ENCODE measurements around the gene NEK8.

Gene NEK8

GRCh38 chr17:28760601-28761562 is 32.3 kb downstream of the NEK8 start:
- ATAC-seq = no peak
- TF ChIP-seq SNAI2 (CRISPR knock-in tag; IDR thresholded peaks at IDR 0.05) (no peak), CREB5 (CRISPR knock-in tag; IDR thresholded peaks at IDR 0.05; ENCODE audit: low read depth) (no peak), OSR1 (CRISPR knock-in tag; IDR thresholded peaks at IDR 0.05) (no peak), ZNF8 (CRISPR knock-in tag; IDR thresholded peaks at IDR 0.05) (no peak), ZC3H10 (CRISPR knock-in tag; IDR thresholded peaks at IDR 0.05) (no peak), GLIS3 (CRISPR knock-in tag; IDR thresholded peaks at IDR 0.05) (no peak), TCF4 (CRISPR knock-in tag; IDR thresholded peaks at IDR 0.05; ENCODE audit: borderline replicate concordance) (no peak), ZNF70 (CRISPR knock-in tag; IDR thresholded peaks at IDR 0.05) (no peak), ARNTL (CRISPR knock-in tag; IDR thresholded peaks at IDR 0.05; ENCODE audit: borderline replicate concordance, low read depth) (no peak), RARB (CRISPR knock-in tag; IDR thresholded peaks at IDR 0.05) (no peak), CSDC2 (CRISPR knock-in tag; IDR thresholded peaks at IDR 0.05) (no peak)
- TF ChIP-seq, protein P1, sequence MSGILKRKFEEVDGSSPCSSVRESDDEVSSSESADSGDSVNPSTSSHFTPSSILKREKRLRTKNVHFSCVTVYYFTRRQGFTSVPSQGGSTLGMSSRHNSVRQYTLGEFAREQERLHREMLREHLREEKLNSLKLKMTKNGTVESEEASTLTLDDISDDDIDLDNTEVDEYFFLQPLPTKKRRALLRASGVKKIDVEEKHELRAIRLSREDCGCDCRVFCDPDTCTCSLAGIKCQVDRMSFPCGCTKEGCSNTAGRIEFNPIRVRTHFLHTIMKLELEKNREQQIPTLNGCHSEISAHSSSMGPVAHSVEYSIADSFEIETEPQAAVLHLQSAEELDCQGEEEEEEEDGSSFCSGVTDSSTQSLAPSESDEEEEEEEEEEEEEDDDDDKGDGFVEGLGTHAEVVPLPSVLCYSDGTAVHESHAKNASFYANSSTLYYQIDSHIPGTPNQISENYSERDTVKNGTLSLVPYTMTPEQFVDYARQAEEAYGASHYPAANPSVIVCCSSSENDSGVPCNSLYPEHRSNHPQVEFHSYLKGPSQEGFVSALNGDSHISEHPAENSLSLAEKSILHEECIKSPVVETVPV (CRISPR knock-in tag; IDR thresholded peaks at IDR 0.05) = no peak
- TF ChIP-seq, protein P2, sequence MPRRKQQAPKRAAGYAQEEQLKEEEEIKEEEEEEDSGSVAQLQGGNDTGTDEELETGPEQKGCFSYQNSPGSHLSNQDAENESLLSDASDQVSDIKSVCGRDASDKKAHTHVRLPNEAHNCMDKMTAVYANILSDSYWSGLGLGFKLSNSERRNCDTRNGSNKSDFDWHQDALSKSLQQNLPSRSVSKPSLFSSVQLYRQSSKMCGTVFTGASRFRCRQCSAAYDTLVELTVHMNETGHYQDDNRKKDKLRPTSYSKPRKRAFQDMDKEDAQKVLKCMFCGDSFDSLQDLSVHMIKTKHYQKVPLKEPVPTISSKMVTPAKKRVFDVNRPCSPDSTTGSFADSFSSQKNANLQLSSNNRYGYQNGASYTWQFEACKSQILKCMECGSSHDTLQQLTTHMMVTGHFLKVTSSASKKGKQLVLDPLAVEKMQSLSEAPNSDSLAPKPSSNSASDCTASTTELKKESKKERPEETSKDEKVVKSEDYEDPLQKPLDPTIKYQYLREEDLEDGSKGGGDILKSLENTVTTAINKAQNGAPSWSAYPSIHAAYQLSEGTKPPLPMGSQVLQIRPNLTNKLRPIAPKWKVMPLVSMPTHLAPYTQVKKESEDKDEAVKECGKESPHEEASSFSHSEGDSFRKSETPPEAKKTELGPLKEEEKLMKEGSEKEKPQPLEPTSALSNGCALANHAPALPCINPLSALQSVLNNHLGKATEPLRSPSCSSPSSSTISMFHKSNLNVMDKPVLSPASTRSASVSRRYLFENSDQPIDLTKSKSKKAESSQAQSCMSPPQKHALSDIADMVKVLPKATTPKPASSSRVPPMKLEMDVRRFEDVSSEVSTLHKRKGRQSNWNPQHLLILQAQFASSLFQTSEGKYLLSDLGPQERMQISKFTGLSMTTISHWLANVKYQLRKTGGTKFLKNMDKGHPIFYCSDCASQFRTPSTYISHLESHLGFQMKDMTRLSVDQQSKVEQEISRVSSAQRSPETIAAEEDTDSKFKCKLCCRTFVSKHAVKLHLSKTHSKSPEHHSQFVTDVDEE (CRISPR knock-in tag; IDR thresholded peaks at IDR 0.05) = no peak

GRCh38 chr17:28763137-28763799 is 34.7 kb downstream of the NEK8 start:
- TF ChIP-seq TCF4 (CRISPR knock-in tag; IDR thresholded peaks at IDR 0.05; ENCODE audit: borderline replicate concordance) = no peak
- TF ChIP-seq BACH2 (CRISPR knock-in tag; IDR thresholded peaks at IDR 0.05; ENCODE audit: borderline replicate concordance) = no peak
- TF ChIP-seq ZNF8 (CRISPR knock-in tag; IDR thresholded peaks at IDR 0.05) = no peak
- TF ChIP-seq OSR1 (CRISPR knock-in tag; IDR thresholded peaks at IDR 0.05) = no peak
- TF ChIP-seq ZC3H10 (CRISPR knock-in tag; IDR thresholded peaks at IDR 0.05) = no peak
- TF ChIP-seq, protein P3, sequence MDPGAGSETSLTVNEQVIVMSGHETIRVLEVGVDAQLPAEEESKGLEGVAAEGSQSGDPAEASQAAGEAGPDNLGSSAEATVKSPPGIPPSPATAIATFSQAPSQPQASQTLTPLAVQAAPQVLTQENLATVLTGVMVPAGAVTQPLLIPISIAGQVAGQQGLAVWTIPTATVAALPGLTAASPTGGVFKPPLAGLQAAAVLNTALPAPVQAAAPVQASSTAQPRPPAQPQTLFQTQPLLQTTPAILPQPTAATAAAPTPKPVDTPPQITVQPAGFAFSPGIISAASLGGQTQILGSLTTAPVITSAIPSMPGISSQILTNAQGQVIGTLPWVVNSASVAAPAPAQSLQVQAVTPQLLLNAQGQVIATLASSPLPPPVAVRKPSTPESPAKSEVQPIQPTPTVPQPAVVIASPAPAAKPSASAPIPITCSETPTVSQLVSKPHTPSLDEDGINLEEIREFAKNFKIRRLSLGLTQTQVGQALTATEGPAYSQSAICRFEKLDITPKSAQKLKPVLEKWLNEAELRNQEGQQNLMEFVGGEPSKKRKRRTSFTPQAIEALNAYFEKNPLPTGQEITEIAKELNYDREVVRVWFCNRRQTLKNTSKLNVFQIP (CRISPR knock-in tag; IDR thresholded peaks at IDR 0.05; ENCODE audit: borderline replicate concordance, low read depth) = no peak
- TF ChIP-seq ZNF565 (CRISPR knock-in tag; conservative IDR thresholded peaks at IDR 0.05; ENCODE audit: low read depth) = no peak
- no peak for TF ChIP-seq TOX (CRISPR knock-in tag; IDR thresholded peaks at IDR 0.05; ENCODE audit: borderline replicate concordance)
- TF ChIP-seq CSDC2 (CRISPR knock-in tag; IDR thresholded peaks at IDR 0.05) = no peak
- TF ChIP-seq GLIS3 (CRISPR knock-in tag; IDR thresholded peaks at IDR 0.05) = no peak
- ATAC-seq = peak; percentile 15; the same call in 2 of the 3 replicates

GRCh38 chr17:28763804-28764266 is 35.2 kb downstream of the NEK8 start:
- TF ChIP-seq, protein P2 (CRISPR knock-in tag; IDR thresholded peaks at IDR 0.05) = no peak
- TF ChIP-seq ZNF8 (CRISPR knock-in tag; IDR thresholded peaks at IDR 0.05) (no peak), ISL1 (CRISPR knock-in tag; IDR thresholded peaks at IDR 0.05) (no peak)
- ATAC-seq = peak; percentile 74
